IMR-90 (cell line): ENCODE measurements around the gene APOL2.

Experiments used
- POLR2A ChIP-seq: IDR thresholded peaks from 2 replicates; pipeline ENCODE4 v1.6.1; 2012; ENCODE audit warnings: mild to moderate bottlenecking, low read depth, low read length
- TF ChIP-seq, protein P1 (sequence below): conservative IDR thresholded peaks from 2 replicates; pipeline ENCODE4 v1.5.1; 2012; ENCODE audit warnings: mild to moderate bottlenecking, low read depth, low read length, improper control_type of control experiment
- TF ChIP-seq, protein P2 (sequence below): fragments of 150-350 bp; IDR thresholded peaks from 2 replicates; pipeline ENCODE4 v1.6.1; 2017; ENCODE audit warnings: mild to moderate bottlenecking, antibody characterized with exemption, low read length, low read depth

DNA sequence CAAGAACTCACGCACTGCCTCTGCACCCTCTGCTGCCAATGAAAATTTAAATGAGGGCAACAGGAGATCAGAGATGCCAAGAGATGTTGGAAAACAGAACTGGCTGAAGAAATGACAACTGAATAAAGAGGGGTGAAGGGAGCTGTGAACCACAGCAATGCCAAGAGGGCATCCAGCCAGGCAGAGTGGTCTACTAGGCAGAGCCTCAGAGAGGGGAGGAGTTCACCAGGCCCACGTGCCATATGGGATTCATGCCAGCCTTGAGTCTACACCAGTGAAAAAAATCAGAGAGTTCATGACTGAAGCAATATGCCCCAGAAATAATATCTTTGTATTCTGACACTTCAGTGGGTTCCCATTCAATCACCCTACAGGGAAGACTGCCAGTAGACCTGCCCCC lies 4.4 kb downstream of the APOL2 start:
- TF ChIP-seq, protein P1, sequence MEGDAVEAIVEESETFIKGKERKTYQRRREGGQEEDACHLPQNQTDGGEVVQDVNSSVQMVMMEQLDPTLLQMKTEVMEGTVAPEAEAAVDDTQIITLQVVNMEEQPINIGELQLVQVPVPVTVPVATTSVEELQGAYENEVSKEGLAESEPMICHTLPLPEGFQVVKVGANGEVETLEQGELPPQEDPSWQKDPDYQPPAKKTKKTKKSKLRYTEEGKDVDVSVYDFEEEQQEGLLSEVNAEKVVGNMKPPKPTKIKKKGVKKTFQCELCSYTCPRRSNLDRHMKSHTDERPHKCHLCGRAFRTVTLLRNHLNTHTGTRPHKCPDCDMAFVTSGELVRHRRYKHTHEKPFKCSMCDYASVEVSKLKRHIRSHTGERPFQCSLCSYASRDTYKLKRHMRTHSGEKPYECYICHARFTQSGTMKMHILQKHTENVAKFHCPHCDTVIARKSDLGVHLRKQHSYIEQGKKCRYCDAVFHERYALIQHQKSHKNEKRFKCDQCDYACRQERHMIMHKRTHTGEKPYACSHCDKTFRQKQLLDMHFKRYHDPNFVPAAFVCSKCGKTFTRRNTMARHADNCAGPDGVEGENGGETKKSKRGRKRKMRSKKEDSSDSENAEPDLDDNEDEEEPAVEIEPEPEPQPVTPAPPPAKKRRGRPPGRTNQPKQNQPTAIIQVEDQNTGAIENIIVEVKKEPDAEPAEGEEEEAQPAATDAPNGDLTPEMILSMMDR: no peak
- TF ChIP-seq, protein P2, sequence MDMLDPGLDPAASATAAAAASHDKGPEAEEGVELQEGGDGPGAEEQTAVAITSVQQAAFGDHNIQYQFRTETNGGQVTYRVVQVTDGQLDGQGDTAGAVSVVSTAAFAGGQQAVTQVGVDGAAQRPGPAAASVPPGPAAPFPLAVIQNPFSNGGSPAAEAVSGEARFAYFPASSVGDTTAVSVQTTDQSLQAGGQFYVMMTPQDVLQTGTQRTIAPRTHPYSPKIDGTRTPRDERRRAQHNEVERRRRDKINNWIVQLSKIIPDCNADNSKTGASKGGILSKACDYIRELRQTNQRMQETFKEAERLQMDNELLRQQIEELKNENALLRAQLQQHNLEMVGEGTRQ: no peak
- TF ChIP-seq POLR2A: no peak
